HepG2 (cell line): Measurements from ENCODE around the gene GGNBP2. TPM values are rescaled to one million over a fixed set of nuclear protein-coding genes. Genes with fewer than 3 reads are reported as not detected.

Experiments used
- BORCS8-MEF2B ChIP-seq: sonication (generic); formaldehyde crosslinking; IDR thresholded peaks from 2 replicates; pipeline ENCODE4 v1.8.0; 2022; ENCODE audit warnings: mild to moderate bottlenecking, missing genetic modification reagents
- EEA1 ChIP-seq: sonication (generic); formaldehyde crosslinking; IDR thresholded peaks from 2 replicates; pipeline ENCODE4 v1.5.1; 2020; ENCODE audit warnings: mild to moderate bottlenecking, missing genetic modification reagents, borderline replicate concordance
- NFE2L2 ChIP-seq: fragments of 150-350 bp; IDR thresholded peaks from 2 replicates; pipeline ENCODE4 v1.6.1; 2014; ENCODE audit warnings: low read length
- SMAD9 ChIP-seq: sonication (generic); formaldehyde crosslinking; IDR thresholded peaks from 2 replicates; pipeline ENCODE4 v1.5.1; 2020; ENCODE audit warnings: mild to moderate bottlenecking, missing genetic modification reagents
- ZNF20 ChIP-seq: sonication (generic); formaldehyde crosslinking; IDR thresholded peaks from 2 replicates; pipeline ENCODE4 v1.4.0; 2020; ENCODE audit warnings: mild to moderate bottlenecking, moderate library complexity, missing genetic modification reagents
- ZNF451 ChIP-seq: sonication (generic); formaldehyde crosslinking; IDR thresholded peaks from 2 replicates; pipeline ENCODE4 v1.5.0; 2020; ENCODE audit warnings: mild to moderate bottlenecking, missing genetic modification reagents
- ZNF530 ChIP-seq: sonication (generic); formaldehyde crosslinking; IDR thresholded peaks from 2 replicates; pipeline ENCODE4 v1.5.0; 2020; ENCODE audit warnings: low read depth, mild to moderate bottlenecking, missing genetic modification reagents
- ZNF713 ChIP-seq: sonication (generic); formaldehyde crosslinking; IDR thresholded peaks from 2 replicates; pipeline ENCODE4 v1.4.0; 2020; ENCODE audit warnings: mild to moderate bottlenecking, missing genetic modification reagents
- polyA plus RNA-seq, 8 experiments: library from polyadenylated mRNA; depleted of rRNA in 3 of 8; stranded (reverse) in 7 of 8; unstranded in 1 of 8; fragments of >200 nt; fragmentation: Illumina TruSeq in 4 of 8; extraction: Trizol in 4 of 8; gene quantifications; 2 replicates each; pipeline versions ENCODE4 v1.2.1 to v1.2.3, GENCODE V29; 2011 to 2016; ENCODE audit warnings: low read depth in 4 of 8, missing spikeins in 1 of 8, mixed read lengths in 1 of 8; ENCODE audit not compliant: insufficient read depth in 1 of 8
- total RNA-seq, 5 experiments: library from RNA; depleted of rRNA; stranded (reverse); fragments of >200 nt; fragmentation: Illumina TruSeq; extraction: Trizol; gene quantifications; 2 replicates each; pipeline ENCODE4 v1.2.3, GENCODE V29; 2016; ENCODE audit warnings: low read depth in 1 of 5
- TF ChIP-seq, protein P1 (sequence below): sonication (generic); formaldehyde crosslinking; IDR thresholded peaks from 2 replicates; pipeline ENCODE4 v1.5.1; 2020; ENCODE audit warnings: mild to moderate bottlenecking, missing genetic modification reagents, moderate library complexity
- TF ChIP-seq, protein P2 (sequence below), 2 experiments: sonication (generic) in 1 of 2; formaldehyde crosslinking in 1 of 2; IDR thresholded peaks; 2 replicates each; pipeline versions ENCODE4 v1.4.0 to v1.6.1; 2016 to 2020; ENCODE audit warnings: borderline replicate concordance in 1 of 2, low read depth in 1 of 2, mild to moderate bottlenecking in 1 of 2, missing genetic modification reagents in 1 of 2
- TF ChIP-seq, protein P3 (sequence below): IDR thresholded peaks from 2 replicates; pipeline ENCODE4 v1.4.0; 2020; ENCODE audit warnings: mild to moderate bottlenecking, missing genetic modification reagents
- TF ChIP-seq, protein P4 (sequence below): sonication (generic); formaldehyde crosslinking; IDR thresholded peaks from 2 replicates; pipeline ENCODE4 v1.5.1; 2020; ENCODE audit warnings: missing genetic modification reagents, mild to moderate bottlenecking, borderline replicate concordance

Gene GGNBP2
- total and polyA plus RNA-seq, 2 of the 13 experiments (the other 11 are each of a cell fraction or from before 2014, with no cell fraction given) = 53.3 to 84.2 TPM

DNA sequence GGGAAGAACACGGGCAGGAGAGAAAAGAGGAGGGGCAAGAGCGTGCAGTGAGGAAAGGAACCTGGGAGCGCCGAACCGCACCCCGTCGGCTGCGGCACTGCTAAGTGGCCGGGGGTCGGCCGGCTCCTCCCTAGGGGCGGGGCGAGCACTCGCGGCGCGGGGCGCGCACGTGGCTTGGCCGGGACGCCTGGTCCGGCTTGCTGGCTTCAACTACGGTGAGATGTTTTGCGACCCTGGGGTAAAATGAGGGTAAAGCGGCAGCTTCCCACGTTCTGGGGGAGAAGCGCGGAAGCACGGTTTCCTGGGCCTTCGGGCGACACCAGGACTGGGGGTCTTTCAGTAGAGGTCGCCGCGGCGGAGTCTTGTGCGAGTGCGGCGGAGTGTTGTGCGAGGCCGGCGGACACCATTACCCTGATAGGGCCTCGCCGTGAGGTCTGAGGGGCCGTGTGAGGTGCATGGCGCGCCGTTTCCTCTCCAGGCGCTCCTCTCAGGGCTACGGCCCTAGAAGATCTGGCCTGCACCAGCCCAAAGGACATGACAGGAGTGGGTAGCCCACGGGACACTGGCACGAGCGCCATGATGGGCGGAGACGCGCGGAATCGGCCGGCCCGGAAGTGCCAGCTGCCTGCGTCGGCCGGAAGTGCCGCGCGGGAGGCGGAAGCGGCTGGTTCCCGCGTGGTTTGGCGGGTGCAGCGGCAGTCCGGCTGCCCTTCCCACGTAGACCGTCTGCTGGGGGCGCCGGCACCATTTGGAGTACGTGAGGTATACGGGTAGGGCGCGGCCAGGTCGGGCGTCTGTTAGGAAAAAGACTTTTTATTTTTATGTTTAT lies 9.7 kb upstream of the GGNBP2 start, which contains the start of the genes MYO19 and PIGW (continued):
- TF ChIP-seq ZNF713 (CRISPR knock-in tag) (no peak), ZNF20 (CRISPR knock-in tag) (0 out of 2 replicates have a peak, but pooled peaks have one; percentile 45), NFE2L2 (no peak), BORCS8-MEF2B (CRISPR knock-in tag) (peak; percentile 48), SMAD9 (CRISPR knock-in tag) (no peak), ZNF451 (peak; percentile 70; the same call in 1 of the 2 replicates), EEA1 (CRISPR knock-in tag) (peak; percentile 65; the same call in 1 of the 2 replicates), ZNF530 (no peak)
- TF ChIP-seq, protein P1, sequence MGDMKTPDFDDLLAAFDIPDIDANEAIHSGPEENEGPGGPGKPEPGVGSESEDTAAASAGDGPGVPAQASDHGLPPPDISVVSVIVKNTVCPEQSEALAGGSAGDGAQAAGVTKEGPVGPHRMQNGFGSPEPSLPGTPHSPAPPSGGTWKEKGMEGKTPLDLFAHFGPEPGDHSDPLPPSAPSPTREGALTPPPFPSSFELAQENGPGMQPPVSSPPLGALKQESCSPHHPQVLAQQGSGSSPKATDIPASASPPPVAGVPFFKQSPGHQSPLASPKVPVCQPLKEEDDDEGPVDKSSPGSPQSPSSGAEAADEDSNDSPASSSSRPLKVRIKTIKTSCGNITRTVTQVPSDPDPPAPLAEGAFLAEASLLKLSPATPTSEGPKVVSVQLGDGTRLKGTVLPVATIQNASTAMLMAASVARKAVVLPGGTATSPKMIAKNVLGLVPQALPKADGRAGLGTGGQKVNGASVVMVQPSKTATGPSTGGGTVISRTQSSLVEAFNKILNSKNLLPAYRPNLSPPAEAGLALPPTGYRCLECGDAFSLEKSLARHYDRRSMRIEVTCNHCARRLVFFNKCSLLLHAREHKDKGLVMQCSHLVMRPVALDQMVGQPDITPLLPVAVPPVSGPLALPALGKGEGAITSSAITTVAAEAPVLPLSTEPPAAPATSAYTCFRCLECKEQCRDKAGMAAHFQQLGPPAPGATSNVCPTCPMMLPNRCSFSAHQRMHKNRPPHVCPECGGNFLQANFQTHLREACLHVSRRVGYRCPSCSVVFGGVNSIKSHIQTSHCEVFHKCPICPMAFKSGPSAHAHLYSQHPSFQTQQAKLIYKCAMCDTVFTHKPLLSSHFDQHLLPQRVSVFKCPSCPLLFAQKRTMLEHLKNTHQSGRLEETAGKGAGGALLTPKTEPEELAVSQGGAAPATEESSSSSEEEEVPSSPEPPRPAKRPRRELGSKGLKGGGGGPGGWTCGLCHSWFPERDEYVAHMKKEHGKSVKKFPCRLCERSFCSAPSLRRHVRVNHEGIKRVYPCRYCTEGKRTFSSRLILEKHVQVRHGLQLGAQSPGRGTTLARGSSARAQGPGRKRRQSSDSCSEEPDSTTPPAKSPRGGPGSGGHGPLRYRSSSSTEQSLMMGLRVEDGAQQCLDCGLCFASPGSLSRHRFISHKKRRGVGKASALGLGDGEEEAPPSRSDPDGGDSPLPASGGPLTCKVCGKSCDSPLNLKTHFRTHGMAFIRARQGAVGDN (CRISPR knock-in tag) = peak; percentile 93
- TF ChIP-seq, protein P2, sequence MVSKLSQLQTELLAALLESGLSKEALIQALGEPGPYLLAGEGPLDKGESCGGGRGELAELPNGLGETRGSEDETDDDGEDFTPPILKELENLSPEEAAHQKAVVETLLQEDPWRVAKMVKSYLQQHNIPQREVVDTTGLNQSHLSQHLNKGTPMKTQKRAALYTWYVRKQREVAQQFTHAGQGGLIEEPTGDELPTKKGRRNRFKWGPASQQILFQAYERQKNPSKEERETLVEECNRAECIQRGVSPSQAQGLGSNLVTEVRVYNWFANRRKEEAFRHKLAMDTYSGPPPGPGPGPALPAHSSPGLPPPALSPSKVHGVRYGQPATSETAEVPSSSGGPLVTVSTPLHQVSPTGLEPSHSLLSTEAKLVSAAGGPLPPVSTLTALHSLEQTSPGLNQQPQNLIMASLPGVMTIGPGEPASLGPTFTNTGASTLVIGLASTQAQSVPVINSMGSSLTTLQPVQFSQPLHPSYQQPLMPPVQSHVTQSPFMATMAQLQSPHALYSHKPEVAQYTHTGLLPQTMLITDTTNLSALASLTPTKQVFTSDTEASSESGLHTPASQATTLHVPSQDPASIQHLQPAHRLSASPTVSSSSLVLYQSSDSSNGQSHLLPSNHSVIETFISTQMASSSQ (IDR thresholded peaks at IDR 0.05; ENCODE audit: low read depth) = no peak
- TF ChIP-seq, protein P2 (CRISPR knock-in tag; IDR thresholded peaks at IDR 0.05; ENCODE audit: borderline replicate concordance) = peak; percentile 26; the same call in 1 of the 2 replicates
- TF ChIP-seq, protein P3, sequence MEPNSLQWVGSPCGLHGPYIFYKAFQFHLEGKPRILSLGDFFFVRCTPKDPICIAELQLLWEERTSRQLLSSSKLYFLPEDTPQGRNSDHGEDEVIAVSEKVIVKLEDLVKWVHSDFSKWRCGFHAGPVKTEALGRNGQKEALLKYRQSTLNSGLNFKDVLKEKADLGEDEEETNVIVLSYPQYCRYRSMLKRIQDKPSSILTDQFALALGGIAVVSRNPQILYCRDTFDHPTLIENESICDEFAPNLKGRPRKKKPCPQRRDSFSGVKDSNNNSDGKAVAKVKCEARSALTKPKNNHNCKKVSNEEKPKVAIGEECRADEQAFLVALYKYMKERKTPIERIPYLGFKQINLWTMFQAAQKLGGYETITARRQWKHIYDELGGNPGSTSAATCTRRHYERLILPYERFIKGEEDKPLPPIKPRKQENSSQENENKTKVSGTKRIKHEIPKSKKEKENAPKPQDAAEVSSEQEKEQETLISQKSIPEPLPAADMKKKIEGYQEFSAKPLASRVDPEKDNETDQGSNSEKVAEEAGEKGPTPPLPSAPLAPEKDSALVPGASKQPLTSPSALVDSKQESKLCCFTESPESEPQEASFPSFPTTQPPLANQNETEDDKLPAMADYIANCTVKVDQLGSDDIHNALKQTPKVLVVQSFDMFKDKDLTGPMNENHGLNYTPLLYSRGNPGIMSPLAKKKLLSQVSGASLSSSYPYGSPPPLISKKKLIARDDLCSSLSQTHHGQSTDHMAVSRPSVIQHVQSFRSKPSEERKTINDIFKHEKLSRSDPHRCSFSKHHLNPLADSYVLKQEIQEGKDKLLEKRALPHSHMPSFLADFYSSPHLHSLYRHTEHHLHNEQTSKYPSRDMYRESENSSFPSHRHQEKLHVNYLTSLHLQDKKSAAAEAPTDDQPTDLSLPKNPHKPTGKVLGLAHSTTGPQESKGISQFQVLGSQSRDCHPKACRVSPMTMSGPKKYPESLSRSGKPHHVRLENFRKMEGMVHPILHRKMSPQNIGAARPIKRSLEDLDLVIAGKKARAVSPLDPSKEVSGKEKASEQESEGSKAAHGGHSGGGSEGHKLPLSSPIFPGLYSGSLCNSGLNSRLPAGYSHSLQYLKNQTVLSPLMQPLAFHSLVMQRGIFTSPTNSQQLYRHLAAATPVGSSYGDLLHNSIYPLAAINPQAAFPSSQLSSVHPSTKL = peak; percentile 44; the same call in 1 of the 2 replicates
- TF ChIP-seq, protein P4, sequence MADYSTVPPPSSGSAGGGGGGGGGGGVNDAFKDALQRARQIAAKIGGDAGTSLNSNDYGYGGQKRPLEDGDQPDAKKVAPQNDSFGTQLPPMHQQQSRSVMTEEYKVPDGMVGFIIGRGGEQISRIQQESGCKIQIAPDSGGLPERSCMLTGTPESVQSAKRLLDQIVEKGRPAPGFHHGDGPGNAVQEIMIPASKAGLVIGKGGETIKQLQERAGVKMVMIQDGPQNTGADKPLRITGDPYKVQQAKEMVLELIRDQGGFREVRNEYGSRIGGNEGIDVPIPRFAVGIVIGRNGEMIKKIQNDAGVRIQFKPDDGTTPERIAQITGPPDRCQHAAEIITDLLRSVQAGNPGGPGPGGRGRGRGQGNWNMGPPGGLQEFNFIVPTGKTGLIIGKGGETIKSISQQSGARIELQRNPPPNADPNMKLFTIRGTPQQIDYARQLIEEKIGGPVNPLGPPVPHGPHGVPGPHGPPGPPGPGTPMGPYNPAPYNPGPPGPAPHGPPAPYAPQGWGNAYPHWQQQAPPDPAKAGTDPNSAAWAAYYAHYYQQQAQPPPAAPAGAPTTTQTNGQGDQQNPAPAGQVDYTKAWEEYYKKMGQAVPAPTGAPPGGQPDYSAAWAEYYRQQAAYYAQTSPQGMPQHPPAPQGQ (CRISPR knock-in tag) = no peak
